ENCODE results near the gene SRBD1. TPM values are rescaled to one million over a fixed set of nuclear protein-coding genes. Genes with fewer than 3 reads are reported as not detected.

The SRBD1 gene
- total RNA-seq, 1 experiment from 2014 or later = 22.8 TPM

DNA sequence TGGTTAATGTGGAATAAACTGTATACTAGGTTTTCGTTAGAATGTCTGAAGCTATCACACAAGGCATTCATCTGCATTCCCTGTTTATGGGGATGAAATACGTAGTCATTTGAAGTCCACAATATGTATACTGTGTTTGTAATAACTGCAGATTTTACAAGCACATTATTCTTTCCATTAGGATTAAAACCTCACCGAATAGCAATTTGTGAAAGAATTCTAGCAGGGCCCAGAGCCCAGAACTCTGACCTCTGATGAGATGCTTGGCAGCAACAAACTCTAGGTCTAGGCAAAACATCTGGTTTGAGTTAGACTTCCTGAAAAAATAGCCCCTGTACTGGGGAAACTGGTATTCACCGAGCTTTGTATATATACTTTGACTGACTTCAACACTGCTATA is 158.2 kb downstream of the SRBD1 start:
- Mint-ChIP-seq H3K27ac (no peak overlapping the region), H3K4me1 (peaks cover 4% of the 10 kb centered on the region; the same call in 1 of the 2 replicates), H3K27me3 (ENCODE audit: low read depth) (no peaks in the 10 kb centered on the region), H3K36me3 (no peaks in the 10 kb centered on the region), H3K4me3 (no peak overlapping the region), H3K9me3 (no peaks in the 10 kb centered on the region)
- POLR2A ChIA-PET = interaction anchor here (0.7 kb wide), 2 partner anchors 13 to 185 kb away, joined by 3 to 4 read pairs; no protein-coding TSS in a partner anchor
- DNase-seq (ENCODE audit: low spot score) = no peak
- CTCF ChIA-PET = no interaction called here
- ATAC-seq = no peak
- TF ChIP-seq, protein P1, sequence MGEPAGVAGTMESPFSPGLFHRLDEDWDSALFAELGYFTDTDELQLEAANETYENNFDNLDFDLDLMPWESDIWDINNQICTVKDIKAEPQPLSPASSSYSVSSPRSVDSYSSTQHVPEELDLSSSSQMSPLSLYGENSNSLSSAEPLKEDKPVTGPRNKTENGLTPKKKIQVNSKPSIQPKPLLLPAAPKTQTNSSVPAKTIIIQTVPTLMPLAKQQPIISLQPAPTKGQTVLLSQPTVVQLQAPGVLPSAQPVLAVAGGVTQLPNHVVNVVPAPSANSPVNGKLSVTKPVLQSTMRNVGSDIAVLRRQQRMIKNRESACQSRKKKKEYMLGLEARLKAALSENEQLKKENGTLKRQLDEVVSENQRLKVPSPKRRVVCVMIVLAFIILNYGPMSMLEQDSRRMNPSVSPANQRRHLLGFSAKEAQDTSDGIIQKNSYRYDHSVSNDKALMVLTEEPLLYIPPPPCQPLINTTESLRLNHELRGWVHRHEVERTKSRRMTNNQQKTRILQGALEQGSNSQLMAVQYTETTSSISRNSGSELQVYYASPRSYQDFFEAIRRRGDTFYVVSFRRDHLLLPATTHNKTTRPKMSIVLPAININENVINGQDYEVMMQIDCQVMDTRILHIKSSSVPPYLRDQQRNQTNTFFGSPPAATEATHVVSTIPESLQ (CRISPR knock-in tag; IDR thresholded peaks at IDR 0.05) = no peak
- TF ChIP-seq ZBTB21 (CRISPR knock-in tag; IDR thresholded peaks at IDR 0.05; ENCODE audit: borderline replicate concordance) = no peak
- TF ChIP-seq, protein P2, sequence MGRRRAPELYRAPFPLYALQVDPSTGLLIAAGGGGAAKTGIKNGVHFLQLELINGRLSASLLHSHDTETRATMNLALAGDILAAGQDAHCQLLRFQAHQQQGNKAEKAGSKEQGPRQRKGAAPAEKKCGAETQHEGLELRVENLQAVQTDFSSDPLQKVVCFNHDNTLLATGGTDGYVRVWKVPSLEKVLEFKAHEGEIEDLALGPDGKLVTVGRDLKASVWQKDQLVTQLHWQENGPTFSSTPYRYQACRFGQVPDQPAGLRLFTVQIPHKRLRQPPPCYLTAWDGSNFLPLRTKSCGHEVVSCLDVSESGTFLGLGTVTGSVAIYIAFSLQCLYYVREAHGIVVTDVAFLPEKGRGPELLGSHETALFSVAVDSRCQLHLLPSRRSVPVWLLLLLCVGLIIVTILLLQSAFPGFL (CRISPR knock-in tag; IDR thresholded peaks at IDR 0.05; ENCODE audit: borderline replicate concordance) = no peak

DNA sequence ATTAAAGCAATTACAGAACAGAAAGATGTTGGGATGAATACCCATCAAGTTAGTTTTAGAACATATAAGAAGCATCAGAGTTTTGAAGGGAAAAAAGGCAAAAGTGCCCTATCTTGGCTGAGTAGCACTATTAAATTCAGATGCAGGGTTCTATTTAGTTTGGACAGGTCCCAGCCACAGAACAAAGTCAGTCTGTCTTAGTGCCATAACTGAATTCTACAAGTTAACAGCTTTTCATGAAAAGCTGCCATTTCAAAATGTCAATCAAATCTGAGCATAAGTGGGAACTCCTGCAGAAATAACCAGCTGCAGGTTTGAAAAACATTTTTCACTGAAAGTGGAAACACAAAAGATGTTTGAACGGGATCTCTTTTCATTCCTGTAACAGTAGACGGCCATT is 160.4 kb downstream of the SRBD1 start:
- Mint-ChIP-seq H3K27ac (no peak overlapping the region), H3K9me3 (no peaks in the 10 kb centered on the region), H3K36me3 (no peaks in the 10 kb centered on the region), H3K4me1 (peaks cover 4% of the 10 kb centered on the region; the same call in 1 of the 2 replicates), H3K27me3 (ENCODE audit: low read depth) (no peaks in the 10 kb centered on the region), H3K4me3 (no peak overlapping the region)
- ATAC-seq (no peak), DNase-seq (ENCODE audit: low spot score) (no peak)
- TF ChIP-seq, protein P3, sequence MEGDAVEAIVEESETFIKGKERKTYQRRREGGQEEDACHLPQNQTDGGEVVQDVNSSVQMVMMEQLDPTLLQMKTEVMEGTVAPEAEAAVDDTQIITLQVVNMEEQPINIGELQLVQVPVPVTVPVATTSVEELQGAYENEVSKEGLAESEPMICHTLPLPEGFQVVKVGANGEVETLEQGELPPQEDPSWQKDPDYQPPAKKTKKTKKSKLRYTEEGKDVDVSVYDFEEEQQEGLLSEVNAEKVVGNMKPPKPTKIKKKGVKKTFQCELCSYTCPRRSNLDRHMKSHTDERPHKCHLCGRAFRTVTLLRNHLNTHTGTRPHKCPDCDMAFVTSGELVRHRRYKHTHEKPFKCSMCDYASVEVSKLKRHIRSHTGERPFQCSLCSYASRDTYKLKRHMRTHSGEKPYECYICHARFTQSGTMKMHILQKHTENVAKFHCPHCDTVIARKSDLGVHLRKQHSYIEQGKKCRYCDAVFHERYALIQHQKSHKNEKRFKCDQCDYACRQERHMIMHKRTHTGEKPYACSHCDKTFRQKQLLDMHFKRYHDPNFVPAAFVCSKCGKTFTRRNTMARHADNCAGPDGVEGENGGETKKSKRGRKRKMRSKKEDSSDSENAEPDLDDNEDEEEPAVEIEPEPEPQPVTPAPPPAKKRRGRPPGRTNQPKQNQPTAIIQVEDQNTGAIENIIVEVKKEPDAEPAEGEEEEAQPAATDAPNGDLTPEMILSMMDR (IDR thresholded peaks at IDR 0.05) = no peak
- TF ChIP-seq NFE2L1 (CRISPR knock-in tag; IDR thresholded peaks at IDR 0.05) = no peak
- TF ChIP-seq ETV6 (CRISPR knock-in tag; IDR thresholded peaks at IDR 0.05) = no peak
- TF ChIP-seq RELA (CRISPR knock-in tag; IDR thresholded peaks at IDR 0.05; ENCODE audit: borderline replicate concordance) = no peak
- TF ChIP-seq, protein P4, sequence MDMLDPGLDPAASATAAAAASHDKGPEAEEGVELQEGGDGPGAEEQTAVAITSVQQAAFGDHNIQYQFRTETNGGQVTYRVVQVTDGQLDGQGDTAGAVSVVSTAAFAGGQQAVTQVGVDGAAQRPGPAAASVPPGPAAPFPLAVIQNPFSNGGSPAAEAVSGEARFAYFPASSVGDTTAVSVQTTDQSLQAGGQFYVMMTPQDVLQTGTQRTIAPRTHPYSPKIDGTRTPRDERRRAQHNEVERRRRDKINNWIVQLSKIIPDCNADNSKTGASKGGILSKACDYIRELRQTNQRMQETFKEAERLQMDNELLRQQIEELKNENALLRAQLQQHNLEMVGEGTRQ (CRISPR knock-in tag; IDR thresholded peaks at IDR 0.05) = no peak
- no peak for TF ChIP-seq FOXP1 (CRISPR knock-in tag; IDR thresholded peaks at IDR 0.05; ENCODE audit: borderline replicate concordance)
- TF ChIP-seq, protein P5, sequence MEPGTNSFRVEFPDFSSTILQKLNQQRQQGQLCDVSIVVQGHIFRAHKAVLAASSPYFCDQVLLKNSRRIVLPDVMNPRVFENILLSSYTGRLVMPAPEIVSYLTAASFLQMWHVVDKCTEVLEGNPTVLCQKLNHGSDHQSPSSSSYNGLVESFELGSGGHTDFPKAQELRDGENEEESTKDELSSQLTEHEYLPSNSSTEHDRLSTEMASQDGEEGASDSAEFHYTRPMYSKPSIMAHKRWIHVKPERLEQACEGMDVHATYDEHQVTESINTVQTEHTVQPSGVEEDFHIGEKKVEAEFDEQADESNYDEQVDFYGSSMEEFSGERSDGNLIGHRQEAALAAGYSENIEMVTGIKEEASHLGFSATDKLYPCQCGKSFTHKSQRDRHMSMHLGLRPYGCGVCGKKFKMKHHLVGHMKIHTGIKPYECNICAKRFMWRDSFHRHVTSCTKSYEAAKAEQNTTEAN (CRISPR knock-in tag; IDR thresholded peaks at IDR 0.05) = no peak
- no peak for TF ChIP-seq SMAD3 (CRISPR knock-in tag; IDR thresholded peaks at IDR 0.05; ENCODE audit: borderline replicate concordance)
- TF ChIP-seq ZNF416 (CRISPR knock-in tag; IDR thresholded peaks at IDR 0.05) = no peak
- no peak for TF ChIP-seq GTF2I (CRISPR knock-in tag; conservative IDR thresholded peaks at IDR 0.05)
- TF ChIP-seq EMX1 (CRISPR knock-in tag; IDR thresholded peaks at IDR 0.05) = no peak
- no peak for TF ChIP-seq TEAD4 (CRISPR knock-in tag; IDR thresholded peaks at IDR 0.05)
- TF ChIP-seq, protein P6, sequence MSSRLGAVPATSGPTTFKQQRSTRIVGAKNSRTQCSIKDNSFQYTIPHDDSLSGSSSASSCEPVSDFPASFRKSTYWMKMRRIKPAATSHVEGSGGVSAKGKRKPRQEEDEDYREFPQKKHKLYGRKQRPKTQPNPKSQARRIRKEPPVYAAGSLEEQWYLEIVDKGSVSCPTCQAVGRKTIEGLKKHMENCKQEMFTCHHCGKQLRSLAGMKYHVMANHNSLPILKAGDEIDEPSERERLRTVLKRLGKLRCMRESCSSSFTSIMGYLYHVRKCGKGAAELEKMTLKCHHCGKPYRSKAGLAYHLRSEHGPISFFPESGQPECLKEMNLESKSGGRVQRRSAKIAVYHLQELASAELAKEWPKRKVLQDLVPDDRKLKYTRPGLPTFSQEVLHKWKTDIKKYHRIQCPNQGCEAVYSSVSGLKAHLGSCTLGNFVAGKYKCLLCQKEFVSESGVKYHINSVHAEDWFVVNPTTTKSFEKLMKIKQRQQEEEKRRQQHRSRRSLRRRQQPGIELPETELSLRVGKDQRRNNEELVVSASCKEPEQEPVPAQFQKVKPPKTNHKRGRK (CRISPR knock-in tag; IDR thresholded peaks at IDR 0.05; ENCODE audit: borderline replicate concordance) = no peak
- no peak for TF ChIP-seq IRF2 (CRISPR knock-in tag; IDR thresholded peaks at IDR 0.05; ENCODE audit: borderline replicate concordance, low read depth)
- TF ChIP-seq, protein P7, sequence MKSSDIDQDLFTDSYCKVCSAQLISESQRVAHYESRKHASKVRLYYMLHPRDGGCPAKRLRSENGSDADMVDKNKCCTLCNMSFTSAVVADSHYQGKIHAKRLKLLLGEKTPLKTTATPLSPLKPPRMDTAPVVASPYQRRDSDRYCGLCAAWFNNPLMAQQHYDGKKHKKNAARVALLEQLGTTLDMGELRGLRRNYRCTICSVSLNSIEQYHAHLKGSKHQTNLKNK (CRISPR knock-in tag; IDR thresholded peaks at IDR 0.05) = no peak
- no peak for TF ChIP-seq NR3C1 (CRISPR knock-in tag; conservative IDR thresholded peaks at IDR 0.05; ENCODE audit: low read depth)
- no peak for TF ChIP-seq CREM (CRISPR knock-in tag; IDR thresholded peaks at IDR 0.05)
- ChIA-PET POLR2A (no interaction called here), CTCF (interaction anchor here (1.2 kb wide), 1 partner anchor 11 kb away, joined by 3 read pairs; no protein-coding TSS in a partner anchor)

Measured in WTC11 (cell line).